Ovary (tissue), 9 donors: ENCODE results near the gene PDZRN3. TPM values are rescaled to one million over a fixed set of nuclear protein-coding genes. Genes with fewer than 3 reads are reported as not detected.

ENCODE experiments used
- DNase-seq, 5 donors: peaks; one replicate each; pipeline ENCODE4 v3.0.0-alpha.2; 2019 to 2020
- H3K27ac ChIP-seq, 2 donors: fragments of 200-600 bp; one replicate each; pipeline versions ENCODE4 v1.5.1 to v1.8.0; 2019 to 2022
- H3K27me3 ChIP-seq: fragments of 200-600 bp; one replicate; pipeline ENCODE4 v1.8.0; 2022
- H3K36me3 ChIP-seq: fragments of 200-600 bp; sonication (generic); one replicate; pipeline ENCODE4 v1.5.1; 2019
- H3K4me1 ChIP-seq: one replicate; pipeline ENCODE4 v1.8.1; 2013; ENCODE audit warnings: mild to moderate bottlenecking, moderate library complexity; ENCODE audit not compliant: insufficient read depth
- H3K4me3 ChIP-seq: fragments of 200-600 bp; sonication (generic); one replicate; pipeline ENCODE4 v1.5.1; 2017
- H3K9me3 ChIP-seq, 2 donors: fragments of 200-600 bp in 1 of 2; sonication (generic) in 1 of 2; one replicate each; pipeline versions ENCODE4 v1.5.1 to v1.8.1; 2013 to 2019; ENCODE audit warnings: mild to moderate bottlenecking in 1 of 2, moderate library complexity in 1 of 2
- EP300 ChIP-seq: sonication (generic); formaldehyde crosslinking; IDR thresholded peaks from one replicate; pipeline ENCODE4 v1.6.1; 2017; ENCODE audit warnings: antibody characterized with exemption
- POLR2A ChIP-seq: fragments of 450-650 bp; IDR thresholded peaks from one replicate; pipeline ENCODE4 v1.6.1; 2017; ENCODE audit warnings: antibody characterized with exemption, mild to moderate bottlenecking, moderate library complexity
- WGBS, 3 donors: extraction: QIAGEN DNeasy Blood & Tissue Kit in 1 of 3; methylation state at CpG; one replicate each; pipeline versions ENCODE4 v1.1.5 to v1.1.7; 2013 to 2017; 5-methylcytosine and 5-hydroxymethylcytosine counted together
- intact Hi-C, 4 donors: fragments of 100-400 bp; cut with DNase I; formaldehyde crosslinking; loops; one replicate each; pipeline versions ENCODE4 v1.11.0 to v1.15.1; 2022 to 2023
- polyA plus RNA-seq, 2 donors: library from polyadenylated mRNA; stranded (reverse); fragments of 200-250 nt in 1 of 2; fragments of 350-450 nt in 1 of 2; fragmentation: Illumina TruSeq in 1 of 2; extraction: RNeasy Lipid Tissue Mini Kit (QIAGEN cat#74804) in 1 of 2; gene quantifications; one replicate each; pipeline ENCODE4 v1.2.3, GENCODE V29; 2013 to 2014
- small RNA-seq: library from RNA; depleted of rRNA; stranded (forward); fragments of <200 nt; gene quantifications from one replicate; pipeline ENCODE3, GENCODE V24; 2016
- total RNA-seq, 7 donors: library from RNA; depleted of rRNA in 2 of 7; stranded (reverse); fragments of >200 nt in 2 of 7; fragmentation: NEBNext Ultra II Directional in 3 of 7; extraction: Animal tissue kit (Norgen Biotek cat#: 25700) in 3 of 7; gene quantifications; one replicate each; pipeline versions ENCODE4 v1.1.0 to v1.2.4, GENCODE V29; 2016 to 2023
- TF ChIP-seq, protein P1 (sequence below), 3 donors: fragments of 450-650 bp in 2 of 3; fragments of 200-600 bp in 1 of 3; IDR thresholded peaks; one replicate each; pipeline versions ENCODE4 v1.5.1 to v1.8.0; 2016 to 2022; ENCODE audit warnings: antibody characterized with exemption in 3 of 3, mild to moderate bottlenecking in 1 of 3
- donor health status: DM: no; HTN: no; CAD: no; lungs with moderate emphysema.
- donor health status: DM: no; HTN: no; CAD: no.
- donor health status: Bipolar disorder and iron deficiency.
- donor health status: DM: yes; HTN: yes; CAD: no.
- donor health status: DM: no; HTN: no; CAD: no.
- donor health status: DM: yes; HTN: yes; CAD: no.

The PDZRN3 gene
- total and polyA plus RNA-seq, 9 donors: 68.1 to 161 (median 102) TPM

DNA sequence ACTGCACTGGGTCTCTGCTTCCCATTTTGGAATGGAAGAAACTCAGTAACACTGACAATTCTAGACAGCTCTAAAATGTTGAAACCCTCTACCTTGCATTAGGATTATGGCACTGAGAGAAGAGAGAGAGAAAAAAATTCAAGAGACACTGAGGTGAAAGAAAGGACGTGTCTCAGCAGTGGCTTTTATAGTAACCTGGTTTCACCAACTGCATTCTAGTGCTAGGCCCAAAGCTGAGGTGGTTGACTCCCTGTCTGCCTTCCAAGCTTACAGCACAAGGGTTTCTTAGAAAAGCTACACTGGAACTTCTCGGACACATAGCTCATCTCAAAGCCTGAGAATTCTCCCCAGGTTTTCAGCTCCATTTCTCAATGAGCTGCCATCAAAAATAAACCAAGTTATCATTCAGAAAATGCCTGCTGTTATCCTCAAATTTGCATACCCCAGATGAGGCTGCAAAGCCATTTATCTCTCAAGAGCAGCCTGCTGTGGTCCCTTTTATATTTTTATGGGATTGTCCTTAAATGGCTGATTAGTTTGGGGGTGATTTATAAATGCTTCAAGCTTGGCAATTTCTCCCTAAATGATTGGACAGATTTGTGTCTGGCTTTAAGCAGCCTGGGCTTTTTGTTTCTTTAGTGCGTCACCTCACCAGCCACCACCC lies 283.3 kb downstream of the PDZRN3 start:
- no peak for TF ChIP-seq EP300
- TF ChIP-seq POLR2A: no peak
- TF ChIP-seq, protein P1, sequence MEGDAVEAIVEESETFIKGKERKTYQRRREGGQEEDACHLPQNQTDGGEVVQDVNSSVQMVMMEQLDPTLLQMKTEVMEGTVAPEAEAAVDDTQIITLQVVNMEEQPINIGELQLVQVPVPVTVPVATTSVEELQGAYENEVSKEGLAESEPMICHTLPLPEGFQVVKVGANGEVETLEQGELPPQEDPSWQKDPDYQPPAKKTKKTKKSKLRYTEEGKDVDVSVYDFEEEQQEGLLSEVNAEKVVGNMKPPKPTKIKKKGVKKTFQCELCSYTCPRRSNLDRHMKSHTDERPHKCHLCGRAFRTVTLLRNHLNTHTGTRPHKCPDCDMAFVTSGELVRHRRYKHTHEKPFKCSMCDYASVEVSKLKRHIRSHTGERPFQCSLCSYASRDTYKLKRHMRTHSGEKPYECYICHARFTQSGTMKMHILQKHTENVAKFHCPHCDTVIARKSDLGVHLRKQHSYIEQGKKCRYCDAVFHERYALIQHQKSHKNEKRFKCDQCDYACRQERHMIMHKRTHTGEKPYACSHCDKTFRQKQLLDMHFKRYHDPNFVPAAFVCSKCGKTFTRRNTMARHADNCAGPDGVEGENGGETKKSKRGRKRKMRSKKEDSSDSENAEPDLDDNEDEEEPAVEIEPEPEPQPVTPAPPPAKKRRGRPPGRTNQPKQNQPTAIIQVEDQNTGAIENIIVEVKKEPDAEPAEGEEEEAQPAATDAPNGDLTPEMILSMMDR (IDR thresholded peaks at IDR 0.05): no peak
- no peaks in the 10 kb centered on the region for H3K9me3 ChIP-seq
- WGBS, 3 donors: 91 to 95% (median 94%) methylated on average over 3 of the region's 3 CpGs
- no peak overlapping the region for H3K27ac ChIP-seq
- H3K4me3 ChIP-seq: no peak overlapping the region
- no peaks in the 10 kb centered on the region for H3K27me3 ChIP-seq
- H3K36me3 ChIP-seq: no peaks in the 10 kb centered on the region
- no peak for DNase-seq
- no peaks in the 10 kb centered on the region for H3K4me1 ChIP-seq
- intact Hi-C loops: no loop called here

DNA sequence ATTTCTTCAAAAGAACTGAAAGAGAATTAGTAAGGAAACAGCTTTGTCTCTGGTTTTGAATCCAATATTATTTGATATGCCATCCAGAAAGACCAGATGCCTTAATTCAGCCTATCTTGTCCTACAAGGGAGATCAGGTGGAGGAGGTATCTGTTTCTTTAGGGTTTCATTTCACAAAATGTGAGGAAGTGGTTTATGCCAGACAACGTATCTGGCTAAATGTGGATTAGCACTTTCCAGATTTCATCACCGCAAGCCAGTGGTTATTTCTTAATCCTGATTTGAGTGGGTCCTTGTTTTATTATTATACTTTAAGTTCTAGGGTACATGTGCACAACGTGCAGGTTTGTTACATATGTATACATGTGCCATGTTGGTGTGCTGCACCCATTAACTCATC lies 292.2 kb downstream of the PDZRN3 start:
- no peaks in the 10 kb centered on the region for H3K27me3 ChIP-seq
- DNase-seq: no peak
- 71 to 80% (median 74%) methylated on average over 3 of the region's 3 CpGs for WGBS, 3 donors
- intact Hi-C loops: no loop called here
- H3K36me3 ChIP-seq: no peaks in the 10 kb centered on the region
- no peaks in the 10 kb centered on the region for H3K9me3 ChIP-seq
- H3K4me3 ChIP-seq: no peak overlapping the region
- H3K27ac ChIP-seq: no peak overlapping the region
- H3K4me1 ChIP-seq: no peaks in the 10 kb centered on the region
- TF ChIP-seq, protein P1 (IDR thresholded peaks at IDR 0.05): no peak
- no peak for TF ChIP-seq POLR2A
- TF ChIP-seq EP300: no peak

Small RNA genes lying within 50 kb of the gene (small RNA-seq; reads per million reads assigned to genes)
- not detected for gene RNU7-119P
